IMR-90 (cell line): Measurements from ENCODE around the gene BSND. TPM values are rescaled to one million over a fixed set of nuclear protein-coding genes. Genes with fewer than 3 reads are reported as not detected.
A peak's percentile ranks its signal among the peaks of the same experiment; 100 is the strongest.

Source experiments
- ATAC-seq: fragments of 200-7000 bp; cut with Tn5 transposase; 2 replicates; pipeline ENCODE4 v1.9.1; 2020; ENCODE audit warnings: low read depth, mild to moderate bottlenecking, moderate library complexity
- BruUV-seq: library from RNA; stranded (reverse); fragments of 400-500 nt; replicated peaks from 2 replicates; lab custom pipeline; 2021; lab: Mats Ljungman, UMichigan
- CTCF ChIA-PET: fragments of 300-600 bp; formaldehyde crosslinking; extraction: SDS; loops from one replicate; lab custom pipeline; 2021; ENCODE audit warnings: antibody characterized with exemption; lab: Yijun Ruan, JAX
- POLR2A ChIA-PET: fragments of 300-600 bp; sonication (Branson Sonifier 250); formaldehyde crosslinking; loops from one replicate; lab custom pipeline; 2022; ENCODE audit warnings: antibody characterized with exemption; ENCODE audit not compliant: unreplicated experiment; lab: Charles Lee
- DNase-seq: peaks from one replicate; pipeline ENCODE4 v3.0.0; 2013
- H2AFZ ChIP-seq: replicated peaks from 2 replicates; pipeline ENCODE3; 2013; ENCODE audit warnings: low read length, mild to moderate bottlenecking; ENCODE audit not compliant: poor library complexity
- H2AK5ac ChIP-seq: 2 replicates; pipeline ENCODE4 v1.6.1; 2013; ENCODE audit warnings: low read depth, low read length, inconsistent platforms
- H2AK9ac ChIP-seq: replicated peaks from 2 replicates; pipeline ENCODE3; 2013; ENCODE audit warnings: mild to moderate bottlenecking, low read depth, low read length, moderate library complexity; ENCODE audit not compliant: poor library complexity
- H2BK120ac ChIP-seq: 2 replicates; pipeline ENCODE4 v1.6.1; 2013; ENCODE audit warnings: low read depth, low read length, inconsistent platforms
- H2BK15ac ChIP-seq: 3 replicates; pipeline ENCODE4 v1.6.1; 2013; ENCODE audit warnings: low read depth, low read length, inconsistent platforms
- H2BK20ac ChIP-seq: 2 replicates; pipeline ENCODE4 v1.6.1; 2013; ENCODE audit warnings: low read depth, mild to moderate bottlenecking, inconsistent platforms, low read length, moderate library complexity
- H2BK5ac ChIP-seq: 2 replicates; pipeline ENCODE4 v1.6.1; 2013; ENCODE audit warnings: mild to moderate bottlenecking, low read depth, low read length, inconsistent platforms; ENCODE audit not compliant: poor library complexity, severe bottlenecking
- H3K14ac ChIP-seq: replicated peaks from 2 replicates; pipeline ENCODE4 v1.6.1; 2013; ENCODE audit warnings: low read depth, low read length, inconsistent platforms
- H3K18ac ChIP-seq: 2 replicates; pipeline ENCODE4 v1.6.1; 2013; ENCODE audit warnings: low read depth, low read length, control low read depth
- H3K23ac ChIP-seq: 2 replicates; pipeline ENCODE4 v1.6.1; 2013; ENCODE audit warnings: low read depth, low read length, inconsistent platforms
- H3K27ac ChIP-seq: 2 replicates; pipeline ENCODE4 v1.5.1; 2013; ENCODE audit warnings: mild to moderate bottlenecking, control low read depth, low read length; ENCODE audit not compliant: insufficient read depth
- H3K27me3 ChIP-seq: 2 replicates; pipeline ENCODE4 v1.6.1; 2013; ENCODE audit warnings: low read length; ENCODE audit not compliant: control insufficient read depth, insufficient read depth
- H3K36me3 ChIP-seq: 2 replicates; pipeline ENCODE4 v1.6.1; 2013; ENCODE audit warnings: low read length, mixed read lengths; ENCODE audit not compliant: control insufficient read depth, insufficient read depth
- H3K4ac ChIP-seq: 2 replicates; pipeline ENCODE4 v1.6.1; 2013; ENCODE audit warnings: low read depth, low read length, inconsistent platforms
- H3K4me1 ChIP-seq: 2 replicates; pipeline ENCODE4 v1.6.1; 2013; ENCODE audit warnings: low read length, mixed read lengths; ENCODE audit not compliant: control insufficient read depth, insufficient read depth
- H3K4me2 ChIP-seq: 2 replicates; pipeline ENCODE4 v1.6.1; 2013; ENCODE audit warnings: low read depth, mild to moderate bottlenecking, control low read depth, low read length, moderate library complexity
- H3K4me3 ChIP-seq: 2 replicates; pipeline ENCODE4 v1.5.1; 2013; ENCODE audit warnings: low read depth, mild to moderate bottlenecking, control low read depth, low read length, moderate library complexity; ENCODE audit not compliant: insufficient read depth
- H3K56ac ChIP-seq: 2 replicates; pipeline ENCODE4 v1.6.1; 2013; ENCODE audit warnings: low read length, inconsistent platforms; ENCODE audit not compliant: insufficient read depth; ENCODE audit errors: extremely low read depth
- H3K79me1 ChIP-seq, 2 experiments: 2 replicates each; pipeline ENCODE4 v1.6.1; 2013; ENCODE audit warnings: low read length in 2 of 2, inconsistent platforms in 1 of 2, low read depth in 1 of 2
- H3K9ac ChIP-seq: 2 replicates; pipeline ENCODE4 v1.6.1; 2013; ENCODE audit warnings: low read depth, low read length, control low read depth
- H3K9me1 ChIP-seq: 2 replicates; pipeline ENCODE4 v1.6.1; 2013; ENCODE audit warnings: low read length, inconsistent platforms; ENCODE audit not compliant: insufficient read depth
- H3K9me3 ChIP-seq: 2 replicates; pipeline ENCODE4 v1.6.1; 2013; ENCODE audit warnings: low read length; ENCODE audit not compliant: control insufficient read depth, insufficient read depth
- H4K20me1 ChIP-seq: 2 replicates; pipeline ENCODE4 v1.6.1; 2013; ENCODE audit warnings: low read length, inconsistent platforms; ENCODE audit not compliant: insufficient read depth
- H4K5ac ChIP-seq: 2 replicates; pipeline ENCODE4 v1.6.1; 2013; ENCODE audit warnings: mild to moderate bottlenecking, low read depth, low read length, control low read depth
- H4K8ac ChIP-seq, 2 experiments: 2 replicates each; pipeline ENCODE4 v1.6.1; 2013; ENCODE audit warnings: low read depth in 2 of 2, low read length in 2 of 2, control low read depth in 1 of 2, inconsistent platforms in 1 of 2
- H4K91ac ChIP-seq: 2 replicates; pipeline ENCODE4 v1.6.1; 2013; ENCODE audit warnings: low read depth, low read length, inconsistent platforms; ENCODE audit not compliant: insufficient read depth
- ELK1 ChIP-seq: fragments of 150-350 bp; IDR thresholded peaks from 2 replicates; pipeline ENCODE4 v1.6.1; 2016; ENCODE audit warnings: low read depth, mild to moderate bottlenecking, low read length, moderate library complexity, borderline replicate concordance
- POLR2A ChIP-seq: IDR thresholded peaks from 2 replicates; pipeline ENCODE4 v1.6.1; 2012; ENCODE audit warnings: mild to moderate bottlenecking, low read depth, low read length
- WGBS, 2 experiments: methylation state at CpG; one replicate each; pipeline versions ENCODE4 v1.1.5 to v1.1.7; 2013; ENCODE audit warnings: missing lambda C conversion rate in 2 of 2; ENCODE audit not compliant: insufficient read length in 1 of 2; ENCODE audit errors: extremely low coverage in 2 of 2; 5-methylcytosine and 5-hydroxymethylcytosine counted together
- dilution Hi-C: fragments of 300-500 bp; cut with HindIII; formaldehyde crosslinking; loops from one replicate; pipeline ENCODE4 v1.14.3; 2018; ENCODE audit warnings: low sequenced_read_pairs; ENCODE audit not compliant: unreplicated experiment
- in situ Hi-C: fragments of 300-500 bp; cut with MboI; formaldehyde crosslinking; loops from 3 replicates; pipeline ENCODE4 v1.14.3; 2019; ENCODE audit warnings: low sequenced_read_pairs, inconsistent platforms, mixed read lengths
- intact Hi-C: fragments of 100-400 bp; cut with micrococcal nuclease; formaldehyde crosslinking; loops from 2 replicates; pipeline ENCODE4 v1.10.0; 2022
- polyA plus RNA-seq, 3 experiments: library from polyadenylated mRNA; depleted of rRNA; stranded (reverse); fragments of >200 nt; gene quantifications; 2 replicates each; pipeline ENCODE4 v1.2.3, GENCODE V29; 2012; ENCODE audit warnings: low replicate concordance in 1 of 3
- total RNA-seq: library from RNA; depleted of rRNA; stranded (reverse); fragments of >200 nt; gene quantifications from 2 replicates; pipeline ENCODE4 v1.2.3, GENCODE V29; 2012

BSND gene
- total and polyA plus RNA-seq, 2 of the 4 experiments (the other 2 are of a cell fraction): not detected

- Histone ChIP-seq H3K9me1 (0 out of 2 replicates have a peak, but pooled peaks cover 3% of the 10 kb centered on the region), H3K23ac (no peak overlapping the region), H3K4me1 (peaks cover 2% of the 10 kb centered on the region; the same call in 1 of the 2 replicates), H3K36me3 (no peaks in the 10 kb centered on the region), H2AK9ac (no peak overlapping the region), H4K91ac (no peak overlapping the region), H2AFZ (peak overlapping the region; percentile 81), H3K18ac (no peak overlapping the region), H2BK20ac (no peak overlapping the region), H3K27me3 (peaks cover 85% of the 10 kb centered on the region), H2BK5ac (no peak overlapping the region), H2BK120ac (no peak overlapping the region), H3K9ac (no peak overlapping the region), H4K5ac (no peak overlapping the region), H3K14ac (no peak overlapping the region), H4K8ac (no peak overlapping the region), H3K9me3 (no peaks in the 10 kb centered on the region), H2AK5ac (no peak overlapping the region), H4K20me1 (0 out of 2 replicates have a peak, but pooled peaks cover 4% of the 10 kb centered on the region), H3K27ac (no peak overlapping the region), H2BK15ac (no peak overlapping the region), H3K4ac (no peak overlapping the region), H3K56ac (no peak overlapping the region), H3K4me2 (no peak overlapping the region; the same call in 1 of the 2 replicates), H3K4me3 (no peak overlapping the region), H3K79me1 (no peaks in the 10 kb centered on the region)
- ATAC-seq: no peak
- in situ Hi-C loops: no loop called here
- DNase-seq: no peak
- CTCF ChIA-PET: no interaction called here
- POLR2A ChIA-PET: interaction anchor here (0.6 kb wide), 1 partner anchor 94 kb away, joined by 4 read pairs; no protein-coding TSS in a partner anchor
- TF ChIP-seq ELK1: no peak
- TF ChIP-seq POLR2A: no peak
- BruUV-seq: no TSS peak
- dilution Hi-C loops: no loop called here
- WGBS, 2 experiments: 8% methylated on average over 7 of the region's 9 CpGs; no CpG with 5 or more reads in 1 of the 2 experiments
- intact Hi-C loops: no loop called here
These were observed 40.2 kb downstream of the BSND start for GRCh38 chr1:55038974-55039341.
